Smooth muscle cell (in vitro differentiated cells): ENCODE data around the gene DDN. TPM values are rescaled to one million over a fixed set of nuclear protein-coding genes. Genes with fewer than 3 reads are reported as not detected.

Source experiments
- DNase-seq: peaks from one replicate; lab custom pipeline; 2025; ENCODE audit not compliant: unreplicated experiment; lab: John Stamatoyannopoulos, UW
- H2AFZ ChIP-seq: fragments of 200-600 bp; sonication (generic); 2 replicates; pipeline ENCODE4 v1.6.0; 2016; ENCODE audit warnings: antibody characterized with exemption, low read depth, mild to moderate bottlenecking
- H3F3A ChIP-seq: fragments of 200-600 bp; sonication (generic); 2 replicates; pipeline ENCODE4 v1.6.0; 2017; ENCODE audit warnings: antibody characterized with exemption, low read depth
- H3K27ac ChIP-seq: fragments of 200-600 bp; sonication (generic); 2 replicates; pipeline ENCODE4 v1.5.1; 2016; ENCODE audit warnings: low read depth, mild to moderate bottlenecking
- H3K27me3 ChIP-seq: fragments of 200-600 bp; sonication (generic); 2 replicates; pipeline ENCODE4 v1.6.1; 2016; ENCODE audit warnings: low read depth, mild to moderate bottlenecking
- H3K36me3 ChIP-seq: fragments of 200-600 bp; sonication (generic); 2 replicates; pipeline ENCODE4 v1.5.1; 2016; ENCODE audit warnings: low read depth
- H3K4me1 ChIP-seq: fragments of 200-600 bp; sonication (generic); 2 replicates; pipeline ENCODE4 v1.5.1; 2016; ENCODE audit warnings: low read depth
- H3K4me2 ChIP-seq: fragments of 200-600 bp; sonication (generic); 2 replicates; pipeline ENCODE4 v1.6.0; 2016; ENCODE audit warnings: mild to moderate bottlenecking
- H3K4me3 ChIP-seq: fragments of 200-600 bp; sonication (generic); 2 replicates; pipeline ENCODE4 v1.5.1; 2016; ENCODE audit warnings: mild to moderate bottlenecking
- H3K79me2 ChIP-seq: fragments of 200-600 bp; sonication (generic); 2 replicates; pipeline ENCODE4 v1.6.0; 2016; ENCODE audit warnings: low read depth, mild to moderate bottlenecking
- H3K9ac ChIP-seq: fragments of 200-600 bp; sonication (generic); 2 replicates; pipeline ENCODE4 v1.6.0; 2016; ENCODE audit warnings: low read depth
- H3K9me3 ChIP-seq: fragments of 200-600 bp; sonication (generic); replicated peaks from 2 replicates; pipeline ENCODE4 v1.5.1; 2016; ENCODE audit warnings: low read depth
- H4K20me1 ChIP-seq: fragments of 200-600 bp; sonication (generic); 2 replicates; pipeline ENCODE4 v1.6.0; 2016; ENCODE audit warnings: low read depth
- CTCF ChIP-seq: fragments of 200-600 bp; sonication (generic); IDR thresholded peaks from 2 replicates; pipeline ENCODE4 v1.5.1; 2017; ENCODE audit warnings: borderline replicate concordance, mild to moderate bottlenecking, antibody characterized with exemption; ENCODE audit not compliant: insufficient read depth, poor library complexity, severe bottlenecking
- WGBS: methylation state at CpG from one replicate; pipeline ENCODE4 v1.1.7; 2016; ENCODE audit warnings: low lambda C conversion rate; 5-methylcytosine and 5-hydroxymethylcytosine counted together
- polyA plus RNA-seq: library from polyadenylated mRNA; unstranded; fragments of >200 nt; fragmentation: Nextera tagmentation; extraction: Ambion mirVana; gene quantifications from 2 replicates; pipeline ENCODE4 v1.2.1, GENCODE V29; 2016
- total RNA-seq: library from RNA; depleted of rRNA; stranded (reverse); fragments of >200 nt; gene quantifications from 2 replicates; pipeline ENCODE4 v1.2.3, GENCODE V29; 2014

DDN gene
- total and polyA plus RNA-seq, 2 experiments from 2014 or later = 0.03 to 0.13 TPM

GRCh38 chr12:48957141-48958048 is 41.8 kb downstream of the DDN start, which contains the start of gene ARF3:
Gene ARF3 (minus strand): TSS chr12:48957487. CDS start chr12:48941095, 16,392 bp downstream.
- Histone ChIP-seq H3F3A (peaks cover 10% of the 10 kb centered on the region), H2AFZ (peak within 1 kb of the TSS; percentile 94), H3K9ac (peak within 1 kb of the TSS; percentile 92), H3K36me3 (no peaks in the 10 kb centered on the region), H3K27ac (peak within 1 kb of the TSS; percentile 82), H3K27me3 (no peaks in the 10 kb centered on the region), H3K9me3 (no peaks in the 10 kb centered on the region), H3K4me3 (peak within 1 kb of the TSS; percentile 90), H4K20me1 (peaks cover 39% of the 10 kb centered on the region), H3K4me1 (peaks cover 16% of the 10 kb centered on the region), H3K4me2 (peak within 1 kb of the TSS; percentile 96), H3K79me2 (peaks cover 39% of the 10 kb centered on the region)
- no peak for TF ChIP-seq CTCF
- under 1% methylated on average over 49 of the region's 58 CpGs for whole genome bisulfite sequencing
- DNase-seq = peak; percentile 75

GRCh38 chr12:48956279-48957140 is 42.7 kb downstream of the DDN start:
- peaks cover 48% of the 10 kb centered on the region for H4K20me1 ChIP-seq
- no peak for TF ChIP-seq CTCF
- peak overlapping the region; percentile 90 for H3K4me3 ChIP-seq
- WGBS = 2% methylated on average over 23 of the region's 29 CpGs
- no peaks in the 10 kb centered on the region for H3K36me3 ChIP-seq
- peaks cover 10% of the 10 kb centered on the region for H3F3A ChIP-seq
- H3K27ac ChIP-seq = peak overlapping the region; percentile 82
- H3K4me1 ChIP-seq = peaks cover 16% of the 10 kb centered on the region
- H3K27me3 ChIP-seq = no peaks in the 10 kb centered on the region
- H3K9me3 ChIP-seq = no peaks in the 10 kb centered on the region
- peaks cover 47% of the 10 kb centered on the region for H3K79me2 ChIP-seq
- H3K9ac ChIP-seq = peak overlapping the region; percentile 92
- peak overlapping the region; percentile 94 for H2AFZ ChIP-seq
- H3K4me2 ChIP-seq = peak overlapping the region; percentile 96
- peak; percentile 65 for DNase-seq

GRCh38 chr12:48954841-48955501 is 44.2 kb downstream of the DDN start:
- peaks cover 63% of the 10 kb centered on the region for H4K20me1 ChIP-seq
- TF ChIP-seq CTCF = no peak
- peaks cover 16% of the 10 kb centered on the region for H3K4me1 ChIP-seq
- H3K79me2 ChIP-seq = peaks cover 63% of the 10 kb centered on the region
- no peak overlapping the region for H3K9ac ChIP-seq
- WGBS = 100% methylated on average over 3 of the region's 3 CpGs
- H3K9me3 ChIP-seq = no peaks in the 10 kb centered on the region
- no peak for DNase-seq
- peaks cover 10% of the 10 kb centered on the region for H3F3A ChIP-seq
- H3K36me3 ChIP-seq = no peaks in the 10 kb centered on the region
- no peak overlapping the region for H3K4me3 ChIP-seq
- H2AFZ ChIP-seq = no peak overlapping the region
- H3K4me2 ChIP-seq = peak overlapping the region; percentile 96
- no peak overlapping the region for H3K27ac ChIP-seq
- no peaks in the 10 kb centered on the region for H3K27me3 ChIP-seq
